H1 (cell line): Measurements from ENCODE around the gene HSPA12A. TPM values are rescaled to one million over a fixed set of nuclear protein-coding genes. Genes with fewer than 3 reads are reported as not detected.

ENCODE experiments used
- BACH1 ChIP-seq: IDR thresholded peaks from 2 replicates; pipeline ENCODE4 v1.6.1; 2012; ENCODE audit warnings: low read length, improper control_type of control experiment
- EZH2 ChIP-seq: fragments of 200-600 bp; sonication (generic); IDR thresholded peaks from 2 replicates; pipeline ENCODE4 v1.7.1; 2012; ENCODE audit warnings: low read depth, mild to moderate bottlenecking, moderate library complexity, low read length, inconsistent platforms; ENCODE audit not compliant: severe bottlenecking
- KDM1A ChIP-seq: fragments of 200-600, 300-600 bp; sonication (generic); IDR thresholded peaks from 2 replicates; pipeline ENCODE4 v1.7.1; 2016; ENCODE audit warnings: mild to moderate bottlenecking, low read length, borderline replicate concordance
- KDM4A ChIP-seq: IDR thresholded peaks from one replicate; pipeline ENCODE4 v1.7.1; 2012; ENCODE audit warnings: low read depth, mild to moderate bottlenecking, moderate library complexity, low read length, inconsistent platforms; ENCODE audit not compliant: severe bottlenecking
- KDM5A ChIP-seq: fragments of 200-600 bp; IDR thresholded peaks from 2 replicates; pipeline ENCODE4 v1.7.1; 2012; ENCODE audit warnings: mild to moderate bottlenecking, low read length, inconsistent platforms, mixed read lengths
- TBP ChIP-seq: IDR thresholded peaks from 2 replicates; pipeline ENCODE4 v1.6.1; 2011; ENCODE audit warnings: low read depth, low read length, improper control_type of control experiment
- polyA plus RNA-seq, 7 experiments: library from polyadenylated mRNA; depleted of rRNA in 3 of 7; stranded (reverse) in 5 of 7; unstranded in 2 of 7; fragments of >200 nt in 5 of 7; fragments of 200-250 nt in 2 of 7; gene quantifications; 1 replicate in 5 of 7; 2 replicates in 1 of 7; 4 replicates in 1 of 7; pipeline versions ENCODE4 v1.2.1 to v1.2.3, GENCODE V29; 2011 to 2013; ENCODE audit warnings: missing spikeins in 2 of 7, mixed read lengths in 2 of 7
- total RNA-seq: library from RNA; stranded (reverse); fragmentation: NEBNext Ultra II Directional; extraction: Animal tissue kit (Norgen Biotek cat#: 25700); gene quantifications from 2 replicates; pipeline ENCODE4 v1.2.1, GENCODE V29; 2021
- TF ChIP-seq, protein P1 (sequence below), 3 experiments: IDR thresholded peaks; 1 replicate in 2 of 3; 2 replicates in 1 of 3; pipeline versions ENCODE4 v1.5.1 to v1.6.1; 2011; ENCODE audit warnings: low read length in 3 of 3, mild to moderate bottlenecking in 3 of 3, inconsistent platforms in 2 of 3, low read depth in 1 of 3, moderate library complexity in 1 of 3; ENCODE audit not compliant: insufficient read depth in 1 of 3; ENCODE audit errors: control extremely low read depth in 1 of 3

Gene HSPA12A
- total and polyA plus RNA-seq, 2 of the 8 experiments (the other 6 are each of a cell fraction or from before 2014, with no cell fraction given): 3.1 to 6.9 TPM

DNA sequence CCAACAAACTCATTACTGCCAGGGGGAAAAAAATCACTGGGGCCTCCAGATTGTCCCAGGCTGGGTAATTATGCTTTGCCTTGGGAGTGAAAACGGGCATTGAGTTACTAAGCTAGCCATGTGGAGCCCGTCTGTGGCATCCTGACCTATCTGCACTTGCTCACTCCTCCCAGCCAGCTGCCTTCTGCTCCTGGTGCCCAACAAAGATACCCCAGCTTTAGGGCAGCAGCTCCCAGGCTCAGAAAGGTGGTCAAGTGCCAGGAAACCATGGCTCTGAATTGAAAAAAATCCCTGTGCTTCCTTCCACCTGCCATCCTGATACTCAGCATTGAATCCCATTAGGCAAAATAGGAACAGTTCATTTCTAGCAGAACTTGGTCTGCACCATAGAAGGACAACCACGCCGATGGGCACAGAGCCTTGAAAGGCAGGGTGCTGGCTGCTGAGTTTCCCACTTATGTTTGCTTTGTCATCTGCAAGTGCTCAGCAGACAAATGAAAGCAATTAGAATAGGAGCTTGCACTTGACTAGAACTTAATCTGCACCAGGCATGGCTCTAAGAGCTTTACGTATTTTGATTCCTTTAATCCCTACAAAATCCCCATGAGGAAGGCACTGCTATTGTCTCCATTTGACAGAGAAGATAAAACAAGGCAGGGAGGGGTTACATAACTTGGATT is 42.8 kb downstream of the HSPA12A start (continued):
- TF ChIP-seq, protein P1, sequence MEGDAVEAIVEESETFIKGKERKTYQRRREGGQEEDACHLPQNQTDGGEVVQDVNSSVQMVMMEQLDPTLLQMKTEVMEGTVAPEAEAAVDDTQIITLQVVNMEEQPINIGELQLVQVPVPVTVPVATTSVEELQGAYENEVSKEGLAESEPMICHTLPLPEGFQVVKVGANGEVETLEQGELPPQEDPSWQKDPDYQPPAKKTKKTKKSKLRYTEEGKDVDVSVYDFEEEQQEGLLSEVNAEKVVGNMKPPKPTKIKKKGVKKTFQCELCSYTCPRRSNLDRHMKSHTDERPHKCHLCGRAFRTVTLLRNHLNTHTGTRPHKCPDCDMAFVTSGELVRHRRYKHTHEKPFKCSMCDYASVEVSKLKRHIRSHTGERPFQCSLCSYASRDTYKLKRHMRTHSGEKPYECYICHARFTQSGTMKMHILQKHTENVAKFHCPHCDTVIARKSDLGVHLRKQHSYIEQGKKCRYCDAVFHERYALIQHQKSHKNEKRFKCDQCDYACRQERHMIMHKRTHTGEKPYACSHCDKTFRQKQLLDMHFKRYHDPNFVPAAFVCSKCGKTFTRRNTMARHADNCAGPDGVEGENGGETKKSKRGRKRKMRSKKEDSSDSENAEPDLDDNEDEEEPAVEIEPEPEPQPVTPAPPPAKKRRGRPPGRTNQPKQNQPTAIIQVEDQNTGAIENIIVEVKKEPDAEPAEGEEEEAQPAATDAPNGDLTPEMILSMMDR (IDR thresholded peaks at IDR 0.05; ENCODE audit: control extremely low read depth in 1 of 3, insufficient read depth in 1 of 3, low read depth in 1 of 3, low read length in 3 of 3): no peak
- TF ChIP-seq EZH2 (no peak), KDM1A (no peak), TBP (no peak), BACH1 (no peak), KDM4A (no peak), KDM5A (no peak)
